HG03196 (cell line): ENCODE results near the gene SCG3.
"Not testable (repeated sequence)": the region's sequence is repeated elsewhere in the genome, so short reads cannot be mapped to it uniquely, and the experiment has no call there.

Experiments used
- ATAC-seq: cut with Tn5 transposase; IDR thresholded peaks from one replicate; pipeline ENCODE4 v1.9.1; 2021; ENCODE audit not compliant: unreplicated experiment

The SCG3 gene

DNA sequence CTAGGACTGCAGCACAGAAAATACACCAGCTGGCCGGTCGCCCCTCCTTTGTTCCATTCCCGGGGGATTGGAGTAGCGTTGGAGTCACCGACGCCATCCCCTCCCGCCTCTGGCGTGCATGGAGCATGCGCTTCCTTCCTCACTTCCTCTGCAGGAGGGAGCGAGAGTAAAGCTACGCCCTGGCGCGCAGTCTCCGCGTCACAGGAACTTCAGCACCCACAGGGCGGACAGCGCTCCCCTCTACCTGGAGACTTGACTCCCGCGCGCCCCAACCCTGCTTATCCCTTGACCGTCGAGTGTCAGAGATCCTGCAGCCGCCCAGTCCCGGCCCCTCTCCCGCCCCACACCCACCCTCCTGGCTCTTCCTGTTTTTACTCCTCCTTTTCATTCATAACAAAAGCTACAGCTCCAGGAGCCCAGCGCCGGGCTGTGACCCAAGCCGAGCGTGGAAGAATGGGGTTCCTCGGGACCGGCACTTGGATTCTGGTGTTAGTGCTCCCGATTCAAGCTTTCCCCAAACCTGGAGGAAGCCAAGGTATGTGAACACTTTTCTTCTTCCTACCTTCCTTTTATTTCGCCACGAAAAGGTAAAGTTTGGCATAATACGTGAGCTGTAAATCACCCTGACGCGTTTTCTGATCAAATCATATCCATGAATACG lies at the start of gene SCG3:
TSS of gene SCG3 (plus strand) at position 201 of the 661 bp plus-strand sequence. CDS start at position 454, 253 bp downstream.
- no peak for ATAC-seq

GRCh38 chr15:51634591-51635198 lies 46.6 kb upstream of the SCG3 start:
- ATAC-seq = no peak

DNA sequence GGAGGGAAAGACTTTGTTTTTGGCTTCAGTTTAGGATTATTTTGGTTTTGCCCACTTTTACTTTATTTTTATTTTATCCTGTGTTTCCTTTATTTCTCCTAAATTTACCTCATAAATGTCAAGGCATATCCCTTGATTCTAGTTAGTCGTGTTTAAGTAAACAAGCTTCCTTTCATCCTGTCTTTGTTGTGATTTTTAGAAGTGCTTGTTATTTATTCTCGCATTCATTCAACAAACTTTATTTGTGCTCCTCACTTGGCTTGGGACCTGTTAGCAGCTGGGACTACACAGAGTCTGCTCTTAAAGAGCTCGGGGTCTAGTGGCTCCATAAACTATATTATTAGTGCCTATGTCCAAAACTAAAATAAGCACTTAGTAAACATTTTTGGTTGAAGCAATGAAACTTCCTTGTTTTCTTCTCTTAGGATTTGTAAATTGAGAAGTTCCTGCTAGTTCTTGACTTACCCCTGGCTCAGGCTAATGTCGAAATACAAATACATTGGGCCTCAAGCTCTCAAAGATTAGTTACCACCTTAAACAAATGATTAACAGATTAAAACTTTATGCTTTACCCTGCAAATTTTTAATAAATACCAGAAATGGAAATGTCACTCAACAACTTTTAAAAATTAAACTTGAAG lies 39.7 kb upstream of the SCG3 start:
- ATAC-seq = no peak

GRCh38 chr15:51642696-51643095 lies 38.6 kb upstream of the SCG3 start:
- no peak for ATAC-seq

DNA sequence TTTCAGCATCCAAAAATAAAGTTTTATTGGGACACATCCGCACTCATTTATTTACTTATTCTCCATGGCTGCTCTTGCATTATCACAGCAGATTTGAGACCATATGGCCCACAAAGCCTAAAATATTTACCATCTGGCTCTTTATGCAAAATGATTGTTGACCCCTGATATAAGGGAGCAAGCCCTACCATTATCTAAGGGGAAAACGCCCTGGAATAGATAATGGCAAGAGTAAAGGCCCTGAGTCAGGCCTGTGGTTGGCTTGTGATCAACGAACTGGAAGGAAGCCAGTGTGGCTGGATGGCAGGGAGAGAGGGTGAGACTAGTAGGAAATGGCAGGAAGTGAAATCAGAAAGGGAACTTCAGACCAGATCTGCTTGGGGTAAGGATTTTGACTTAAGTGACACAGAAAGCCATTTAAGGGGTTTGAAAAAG lies 34.2 kb upstream of the SCG3 start:
- ATAC-seq = no peak

- ATAC-seq = not testable (repeated sequence)
Observed at GRCh38 chr15:51648101-51648500, 33.2 kb upstream of the SCG3 start.

GRCh38 chr15:51648643-51649042 lies 32.7 kb upstream of the SCG3 start:
- ATAC-seq = not testable (repeated sequence)

GRCh38 chr15:51649659-51650521 lies 31.4 kb upstream of the SCG3 start:
- no peak for ATAC-seq

- no peak for ATAC-seq
Observed at GRCh38 chr15:51652084-51652668, 29.1 kb upstream of the SCG3 start.

DNA sequence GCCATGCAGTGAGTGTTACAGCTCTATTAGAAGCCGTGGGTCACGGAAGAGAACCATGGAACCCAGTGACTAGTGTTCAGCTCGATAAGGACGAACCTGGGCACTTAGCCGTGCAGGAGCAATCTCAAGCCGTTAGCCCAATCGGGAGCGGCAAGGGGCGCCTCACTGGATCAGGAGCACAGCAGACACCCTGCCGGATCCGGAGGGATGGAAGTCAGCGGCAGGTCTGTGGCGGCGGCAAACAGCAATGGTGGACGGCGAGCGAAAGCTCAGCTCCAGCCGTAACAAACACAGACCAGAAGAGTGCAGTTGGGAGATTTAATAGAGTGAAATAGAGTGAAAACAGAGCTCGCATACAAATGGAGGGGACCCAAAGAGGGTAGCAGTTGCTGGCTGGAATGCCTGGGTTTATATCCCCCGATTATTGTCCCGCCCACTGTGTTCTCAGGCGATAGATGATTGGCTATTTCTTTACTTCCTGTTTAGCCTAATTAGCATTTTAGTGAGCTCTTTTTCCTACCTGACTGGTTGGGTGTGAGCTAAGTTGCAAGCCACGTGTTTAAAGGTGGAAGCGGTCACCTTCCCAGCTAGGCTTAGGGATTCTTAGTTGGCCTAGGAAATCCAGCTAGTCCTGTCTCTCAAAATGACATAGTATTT lies 25.8 kb upstream of the SCG3 start:
- not testable (repeated sequence) for ATAC-seq

- ATAC-seq = no peak
Observed at GRCh38 chr15:51658664-51659063, 22.6 kb upstream of the SCG3 start.

- ATAC-seq = no peak
Observed at GRCh38 chr15:51661072-51661471, 20.2 kb upstream of the SCG3 start.

DNA sequence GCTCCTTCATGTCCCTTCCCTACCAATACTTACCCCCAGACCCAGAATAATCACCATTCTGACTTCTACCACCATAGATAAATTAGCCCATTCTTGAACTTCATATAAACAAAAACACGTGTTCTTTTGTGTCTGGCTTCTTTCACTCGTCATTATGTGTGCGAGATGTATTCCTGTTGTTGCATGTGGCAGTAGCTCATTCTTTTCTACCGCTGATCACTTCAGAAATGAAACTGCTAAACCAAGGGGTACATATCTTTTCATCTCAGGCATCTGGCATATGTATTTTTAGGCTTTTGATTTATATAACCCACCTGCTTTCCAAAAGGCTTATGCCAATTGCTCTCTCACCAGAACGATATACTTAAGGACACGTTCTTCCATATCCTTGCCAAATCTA lies 13.8 kb upstream of the SCG3 start:
- no peak for ATAC-seq

DNA sequence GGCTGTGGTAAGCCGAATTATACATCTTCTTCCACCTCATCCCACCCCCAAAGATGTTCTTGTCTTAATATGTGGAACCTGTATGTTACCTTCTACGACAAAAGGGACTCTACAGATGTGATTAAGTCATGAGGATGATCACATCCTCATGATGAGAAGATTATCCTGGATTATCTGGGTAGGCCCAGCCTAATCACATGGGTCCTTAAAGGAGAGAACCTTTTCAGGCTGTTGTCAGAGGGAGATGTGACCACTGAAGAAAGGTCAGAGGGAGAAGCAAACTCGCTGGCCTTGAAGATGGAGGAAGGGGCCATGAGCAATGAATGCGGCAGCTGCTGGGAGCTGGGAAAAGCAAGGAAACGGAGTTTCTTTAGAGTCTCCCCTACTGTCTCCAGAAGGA lies 12.9 kb upstream of the SCG3 start:
- no peak for ATAC-seq

DNA sequence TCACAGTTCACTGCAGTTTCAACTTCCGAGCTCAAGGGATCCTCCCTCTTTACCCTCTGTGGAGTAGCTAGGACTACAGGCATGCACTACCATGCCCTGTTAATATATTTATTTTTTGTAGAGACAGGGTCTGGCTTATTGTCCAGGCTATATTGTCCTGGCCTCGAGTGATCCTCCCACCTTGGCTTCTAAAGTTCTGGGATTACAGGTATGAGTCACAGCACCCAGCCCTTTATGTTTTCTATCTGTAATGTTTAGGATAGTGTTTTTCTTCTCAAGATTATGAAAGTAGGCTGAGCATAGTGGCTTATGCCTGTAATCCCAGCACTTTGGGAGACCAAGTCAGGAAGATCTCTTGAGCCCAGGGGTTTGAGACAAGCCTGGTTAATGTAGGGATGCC lies 11.9 kb upstream of the SCG3 start:
- ATAC-seq = no peak

GRCh38 chr15:51672155-51672687 lies 9.1 kb upstream of the SCG3 start:
- ATAC-seq = no peak

DNA sequence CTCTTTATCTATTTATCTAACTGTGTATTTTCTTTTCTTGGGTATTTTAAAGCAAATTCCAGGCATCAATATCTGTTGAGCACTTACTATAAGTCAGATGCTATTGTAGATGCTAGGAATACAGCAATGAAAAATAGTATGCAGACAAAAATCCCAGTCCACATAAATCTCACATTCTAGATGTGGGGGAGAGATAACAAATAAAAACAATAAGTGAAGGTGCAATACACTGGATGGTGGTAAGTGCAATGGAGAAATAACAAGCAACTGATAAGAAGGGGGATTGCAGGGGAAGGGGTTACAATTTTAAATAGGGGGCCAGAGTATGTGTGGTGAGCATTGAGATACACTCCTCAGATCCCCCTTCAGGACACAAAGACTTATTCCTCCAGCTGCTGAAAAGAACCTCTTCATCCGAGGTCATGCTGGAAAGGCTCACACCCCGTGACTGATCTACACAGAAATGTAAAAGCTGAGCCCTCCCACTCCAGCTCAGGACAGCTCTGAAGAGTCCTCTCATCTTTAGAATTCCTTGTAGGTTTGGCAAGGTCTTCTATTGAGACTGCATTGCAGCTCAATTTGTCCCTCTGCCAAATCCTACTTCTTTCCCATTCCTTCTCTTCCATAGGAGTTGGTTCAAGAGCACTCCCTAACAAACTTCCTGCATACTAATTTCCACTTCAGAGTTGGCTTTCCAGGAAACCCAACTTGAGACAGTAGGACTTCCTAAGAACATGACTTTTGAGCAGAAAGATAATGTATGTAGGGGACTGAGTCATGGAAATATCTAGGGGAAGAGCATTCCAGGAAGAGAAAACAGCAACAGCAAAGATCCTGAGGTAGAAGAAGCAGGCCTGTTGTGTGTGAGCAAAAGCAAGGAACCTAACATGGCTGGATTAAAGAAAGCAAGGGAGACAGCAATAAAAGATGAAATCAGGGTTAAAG lies 8.1 kb upstream of the SCG3 start:
- no peak for ATAC-seq

GRCh38 chr15:51675234-51675633 lies 6.1 kb upstream of the SCG3 start:
- ATAC-seq = no peak

DNA sequence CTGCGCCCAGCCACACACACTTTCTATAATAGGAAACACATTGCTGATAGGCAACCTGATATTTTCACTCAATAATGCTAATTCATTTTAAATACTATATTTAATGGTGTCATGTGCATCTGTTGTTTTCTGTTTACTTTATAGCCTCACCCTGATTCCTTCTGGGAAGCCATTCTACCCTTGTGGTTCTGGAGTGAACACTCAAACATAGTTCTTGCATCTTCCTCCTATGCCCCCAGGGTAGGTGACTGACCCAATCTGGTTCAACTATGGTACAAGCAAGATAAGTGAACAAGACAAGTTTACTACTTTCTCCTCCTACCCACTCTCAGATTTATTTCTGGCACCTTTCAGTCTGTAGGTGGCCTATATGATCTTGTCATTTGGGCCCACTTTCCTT lies 4.3 kb upstream of the SCG3 start:
- no peak for ATAC-seq
